H9 (cell line): ENCODE data around the gene PELI3. TPM values are rescaled to one million over a fixed set of nuclear protein-coding genes. Genes with fewer than 3 reads are reported as not detected.
A peak's percentile ranks its signal among the peaks of the same experiment; 100 is the strongest.

Source experiments
- DNase-seq: peaks from one replicate; pipeline ENCODE4 v3.0.0-alpha.2; 2017
- H2AFZ ChIP-seq: one replicate; pipeline ENCODE4 v1.6.1; 2013; ENCODE audit warnings: mild to moderate bottlenecking, low read length, control low read depth, moderate library complexity
- H2AK5ac ChIP-seq: 2 replicates; pipeline ENCODE4 v1.6.1; 2013; ENCODE audit warnings: low read length, control low read depth, mixed read lengths; ENCODE audit not compliant: insufficient read length
- H2BK120ac ChIP-seq: one replicate; pipeline ENCODE4 v1.6.1; 2013; ENCODE audit warnings: low read depth, mild to moderate bottlenecking, low read length, control low read depth, inconsistent platforms; ENCODE audit not compliant: poor library complexity, severe bottlenecking
- H2BK12ac ChIP-seq: 2 replicates; pipeline ENCODE4 v1.6.1; 2013; ENCODE audit warnings: low read length, control low read depth, mixed read lengths, low read depth; ENCODE audit not compliant: insufficient read length
- H2BK15ac ChIP-seq: 2 replicates; pipeline ENCODE4 v1.6.1; 2013; ENCODE audit warnings: low read depth, low read length, control low read depth
- H2BK20ac ChIP-seq: one replicate; pipeline ENCODE4 v1.6.1; 2013; ENCODE audit warnings: low read depth, mild to moderate bottlenecking, low read length, control low read depth, inconsistent platforms; ENCODE audit not compliant: poor library complexity, severe bottlenecking
- H2BK5ac ChIP-seq: 2 replicates; pipeline ENCODE4 v1.6.1; 2013; ENCODE audit warnings: low read length, control low read depth, mixed read lengths; ENCODE audit not compliant: insufficient read length
- H3K14ac ChIP-seq: 2 replicates; pipeline ENCODE4 v1.6.1; 2013; ENCODE audit warnings: low read length, control low read depth; ENCODE audit not compliant: insufficient read depth
- H3K18ac ChIP-seq: 2 replicates; pipeline ENCODE4 v1.6.1; 2013; ENCODE audit warnings: low read depth, mild to moderate bottlenecking, mixed read lengths, low read length, control low read depth; ENCODE audit not compliant: insufficient read length
- H3K23ac ChIP-seq: 2 replicates; pipeline ENCODE4 v1.6.1; 2013; ENCODE audit warnings: low read length, control low read depth, mixed read lengths, low read depth; ENCODE audit not compliant: insufficient read length
- H3K23me2 ChIP-seq: 2 replicates; pipeline ENCODE4 v1.6.1; 2013; ENCODE audit warnings: low read depth, mild to moderate bottlenecking, mixed read lengths, low read length, control low read depth; ENCODE audit not compliant: insufficient read length, poor library complexity, severe bottlenecking
- H3K27ac ChIP-seq: 2 replicates; pipeline ENCODE4 v1.5.1; 2013; ENCODE audit warnings: low read length, control low read depth, mixed read lengths, low read depth; ENCODE audit not compliant: insufficient read length
- H3K27me3 ChIP-seq: 2 replicates; pipeline ENCODE4 v1.6.1; 2013; ENCODE audit warnings: low read length, control low read depth, inconsistent platforms; ENCODE audit not compliant: insufficient read depth
- H3K4ac ChIP-seq: 2 replicates; pipeline ENCODE4 v1.6.1; 2013; ENCODE audit warnings: low read depth, mild to moderate bottlenecking, control low read depth, inconsistent platforms, low read length, moderate library complexity
- H3K4me1 ChIP-seq: 2 replicates; pipeline ENCODE4 v1.6.1; 2013; ENCODE audit warnings: low read length, control low read depth, inconsistent platforms; ENCODE audit not compliant: insufficient read depth
- H3K4me2 ChIP-seq: 2 replicates; pipeline ENCODE4 v1.6.1; 2013; ENCODE audit warnings: low read length, control low read depth, mixed read lengths; ENCODE audit not compliant: insufficient read length, insufficient read depth
- H3K56ac ChIP-seq: 2 replicates; pipeline ENCODE4 v1.6.1; 2013; ENCODE audit warnings: low read depth, mild to moderate bottlenecking, mixed read lengths, low read length, control low read depth; ENCODE audit not compliant: insufficient read length
- H3K79me1 ChIP-seq: 2 replicates; pipeline ENCODE4 v1.6.1; 2013; ENCODE audit warnings: low read depth, mild to moderate bottlenecking, moderate library complexity, low read length, control low read depth, inconsistent platforms; ENCODE audit not compliant: insufficient read depth, poor library complexity, severe bottlenecking
- H3K79me2 ChIP-seq: 2 replicates; pipeline ENCODE4 v1.6.1; 2013; ENCODE audit warnings: low read length, control low read depth, inconsistent platforms; ENCODE audit not compliant: insufficient read depth
- H3K9ac ChIP-seq: 2 replicates; pipeline ENCODE4 v1.6.1; 2013; ENCODE audit warnings: low read length, control low read depth, mixed read lengths; ENCODE audit not compliant: insufficient read length; ENCODE audit errors: extremely low read depth
- H3K9me3 ChIP-seq: one replicate; pipeline ENCODE4 v1.6.1; 2013; ENCODE audit warnings: low read depth, low read length, inconsistent platforms; ENCODE audit not compliant: control insufficient read depth
- H3T11ph ChIP-seq: one replicate; pipeline ENCODE4 v1.6.1; 2013; ENCODE audit warnings: mild to moderate bottlenecking, low read length, control low read depth, inconsistent platforms
- H4K20me1 ChIP-seq: one replicate; pipeline ENCODE4 v1.6.1; 2013; ENCODE audit not compliant: control insufficient read depth, insufficient read length, insufficient read depth
- H4K5ac ChIP-seq: 2 replicates; pipeline ENCODE4 v1.6.1; 2013; ENCODE audit warnings: low read depth, mild to moderate bottlenecking, mixed read lengths, low read length, control low read depth; ENCODE audit not compliant: insufficient read length
- H4K8ac ChIP-seq: replicated peaks from 2 replicates; pipeline ENCODE4 v1.6.1; 2013; ENCODE audit warnings: low read length, control low read depth, mixed read lengths, low read depth; ENCODE audit not compliant: insufficient read length
- H4K91ac ChIP-seq: 2 replicates; pipeline ENCODE4 v1.6.1; 2013; ENCODE audit warnings: low read depth, mild to moderate bottlenecking, moderate library complexity, mixed read lengths, low read length, control low read depth; ENCODE audit not compliant: insufficient read length
- H3K27ac Mint-ChIP-seq, 3 experiments: 2 replicates in 2 of 3; 3 replicates in 1 of 3; pipeline ENCODE4 v1.8.0; 2020 to 2021; ENCODE audit warnings: mixed read lengths in 3 of 3, mild to moderate bottlenecking in 1 of 3, moderate library complexity in 1 of 3
- H3K27me3 Mint-ChIP-seq: 2 replicates; pipeline ENCODE4 v1.8.0; 2021; ENCODE audit warnings: low read depth, mild to moderate bottlenecking, moderate library complexity, mixed read lengths
- H3K36me3 Mint-ChIP-seq, 3 experiments: 2 replicates in 2 of 3; 3 replicates in 1 of 3; pipeline ENCODE4 v1.8.0; 2020 to 2021; ENCODE audit warnings: low read depth in 3 of 3, mixed read lengths in 3 of 3; ENCODE audit not compliant: insufficient read depth in 1 of 3
- H3K4me1 Mint-ChIP-seq, 2 experiments: 2 replicates each; pipeline ENCODE4 v1.8.0; 2020; ENCODE audit warnings: mixed read lengths in 2 of 2
- H3K4me3 Mint-ChIP-seq, 2 experiments: 2 replicates in 1 of 2; 3 replicates in 1 of 2; pipeline ENCODE4 v1.8.0; 2020 to 2021; ENCODE audit warnings: mild to moderate bottlenecking in 2 of 2, mixed read lengths in 2 of 2, moderate library complexity in 1 of 2
- H3K9me3 Mint-ChIP-seq, 2 experiments: 2 replicates in 1 of 2; 3 replicates in 1 of 2; pipeline ENCODE4 v1.8.0; 2020; ENCODE audit warnings: mild to moderate bottlenecking in 2 of 2, mixed read lengths in 2 of 2, moderate library complexity in 1 of 2
- CTCF ChIP-seq: fragments of 200-600 bp; sonication (generic); conservative IDR thresholded peaks from 3 replicates; pipeline ENCODE4 v1.8.0; 2021; ENCODE audit warnings: antibody characterized with exemption, mild to moderate bottlenecking
- WGBS: extraction: QIAGEN DNeasy Blood & Tissue Kit; methylation state at CpG from one replicate; pipeline ENCODE4 v1.1.7; 2013; ENCODE audit warnings: missing lambda C conversion rate, low lambda C conversion rate, mixed read lengths; ENCODE audit not compliant: insufficient read length; ENCODE audit errors: extremely low coverage; 5-methylcytosine and 5-hydroxymethylcytosine counted together
- total RNA-seq: library from RNA; stranded (reverse); gene quantifications from 2 replicates; pipeline ENCODE4 v1.2.1, GENCODE V29; 2021

The PELI3 gene
- total RNA-seq, 1 experiment from 2014 or later = 10.3 TPM

- no peaks in the 10 kb centered on the region for H4K20me1 ChIP-seq
- H3T11ph ChIP-seq = no peak overlapping the region
- Mint-ChIP-seq H3K9me3 (no peaks in the 10 kb centered on the region), H3K4me3 (no peak overlapping the region), H3K36me3 (peaks cover 3 to 19% (median 18%) of the 10 kb centered on the region in 3 experiments; a peak in 5 of 7 replicates), H3K4me1 (peaks cover 30 to 36% of the 10 kb centered on the region in 2 experiments), H3K27ac (peak overlapping the region in 2 of 3 experiments; percentile 31 to 85; a peak in 3 of 7 replicates), H3K27me3 (no peaks in the 10 kb centered on the region)
- TF ChIP-seq CTCF = 0 out of 3 replicates have a peak, but pooled peaks have one; percentile 9
- H3K4me1 ChIP-seq = no peaks in the 10 kb centered on the region
- H3K4me2 ChIP-seq = no peak overlapping the region
- no peak overlapping the region for H2AFZ ChIP-seq
- no peak overlapping the region for H4K91ac ChIP-seq
- H3K23me2 ChIP-seq = peaks cover 13% of the 10 kb centered on the region
- H2BK20ac ChIP-seq = no peak overlapping the region
- H3K79me2 ChIP-seq = no peaks in the 10 kb centered on the region
- no peak overlapping the region for H2AK5ac ChIP-seq
- no peak overlapping the region for H4K8ac ChIP-seq
- no peak overlapping the region for H3K9ac ChIP-seq
- no peak overlapping the region for H2BK15ac ChIP-seq
- no CpG with 5 or more reads among the region's 10 CpGs for WGBS
- H2BK12ac ChIP-seq = no peak overlapping the region
- DNase-seq = no peak
- H3K79me1 ChIP-seq = no peaks in the 10 kb centered on the region
- no peaks in the 10 kb centered on the region for H3K27me3 ChIP-seq
- no peak overlapping the region for H3K18ac ChIP-seq
- H3K14ac ChIP-seq = no peak overlapping the region
- H2BK5ac ChIP-seq = no peak overlapping the region
- H3K56ac ChIP-seq = no peak overlapping the region
- H3K27ac ChIP-seq = no peak overlapping the region
- H2BK120ac ChIP-seq = no peak overlapping the region
- H4K5ac ChIP-seq = no peak overlapping the region
- no peak overlapping the region for H3K23ac ChIP-seq
- no peak overlapping the region for H3K4ac ChIP-seq
- no peaks in the 10 kb centered on the region for H3K9me3 ChIP-seq
Observed at GRCh38 chr11:66476173-66476840, 9.6 kb downstream of the PELI3 start.
